ENCODE data around the gene GLI3.

The GLI3 gene

DNA sequence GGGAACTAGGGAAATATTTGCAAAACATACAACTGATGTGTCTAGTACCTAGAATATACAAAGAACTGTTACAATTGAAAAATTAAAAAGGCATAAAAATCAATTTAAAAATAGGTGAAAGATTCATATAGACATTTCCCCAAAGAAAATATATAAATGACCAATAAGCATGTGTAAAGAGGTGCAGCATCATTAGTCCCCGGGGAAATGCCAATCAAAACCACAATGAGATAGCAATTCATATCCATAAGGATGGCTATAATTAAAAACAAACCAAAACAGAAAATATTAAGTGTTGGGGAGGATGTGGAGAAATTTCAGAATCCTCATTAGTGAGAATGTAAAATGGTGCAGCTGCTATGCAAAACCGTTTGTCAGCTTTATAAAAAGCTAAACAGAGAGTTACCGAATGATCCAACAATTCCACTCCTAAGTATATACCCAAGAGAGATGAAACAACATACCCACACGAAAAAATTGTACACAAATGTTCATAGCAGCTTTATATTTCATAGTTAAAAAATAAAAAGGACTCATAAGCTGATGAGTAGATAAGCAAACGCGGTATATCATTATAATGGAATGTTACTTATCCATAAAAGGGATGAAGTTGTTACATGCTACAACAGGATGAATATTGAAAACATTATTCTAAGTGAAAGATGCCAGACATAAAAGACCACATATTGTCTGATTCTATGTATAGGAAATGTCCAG, 324.0 kb downstream of the GLI3 start:
- FAIRE-seq: no peak

DNA sequence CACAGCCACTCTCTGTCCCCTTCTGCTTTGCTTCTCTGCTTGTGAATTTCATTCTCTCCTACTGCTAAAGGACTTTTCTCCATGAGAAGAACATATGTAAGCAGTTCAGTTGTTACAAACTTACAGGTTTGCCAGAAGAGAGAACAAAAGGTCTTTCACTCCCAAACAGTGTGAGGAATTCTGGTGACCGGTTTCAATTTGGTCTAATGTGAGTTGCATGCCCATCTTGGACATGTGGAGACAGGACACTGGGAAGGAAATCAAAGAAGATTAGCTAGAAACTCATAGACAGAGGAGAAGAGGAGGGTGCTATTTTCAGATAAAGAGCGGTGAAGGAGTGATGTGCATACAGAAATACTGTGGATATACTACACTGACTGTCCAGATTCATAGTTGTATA, 324.6 kb downstream of the GLI3 start:
- FAIRE-seq: no peak

DNA sequence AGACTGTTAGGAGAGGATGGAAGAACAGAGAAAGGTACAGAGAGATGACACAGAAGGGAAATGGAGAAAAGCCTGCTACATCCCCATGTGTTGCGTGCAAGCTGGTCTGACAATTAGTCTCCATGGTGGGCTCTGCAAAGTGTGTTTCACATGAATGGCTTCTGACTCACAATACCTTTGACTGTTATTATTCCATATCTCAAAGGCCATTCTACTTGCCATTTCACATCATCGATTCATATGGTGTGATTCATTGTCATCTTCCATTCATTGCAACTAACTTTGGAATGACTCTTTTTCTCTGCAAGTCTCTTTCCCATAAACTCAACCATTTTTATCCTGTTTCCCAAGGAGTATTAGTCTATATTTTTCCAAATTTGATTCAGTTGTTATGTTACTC, 325.2 kb downstream of the GLI3 start:
- FAIRE-seq: no peak
